Erythroblast (primary cell): ENCODE data around the gene TSHZ2.

Experiments used
- GATA1 ChIP-seq: IDR thresholded peaks from 2 replicates; pipeline ENCODE4 v1.6.1; 2011; ENCODE audit warnings: low read depth, mild to moderate bottlenecking, control low read depth, low read length, moderate library complexity
- POLR2A ChIP-seq: IDR thresholded peaks from 2 replicates; pipeline ENCODE4 v1.6.1; 2011; ENCODE audit warnings: mild to moderate bottlenecking, low read length

DNA sequence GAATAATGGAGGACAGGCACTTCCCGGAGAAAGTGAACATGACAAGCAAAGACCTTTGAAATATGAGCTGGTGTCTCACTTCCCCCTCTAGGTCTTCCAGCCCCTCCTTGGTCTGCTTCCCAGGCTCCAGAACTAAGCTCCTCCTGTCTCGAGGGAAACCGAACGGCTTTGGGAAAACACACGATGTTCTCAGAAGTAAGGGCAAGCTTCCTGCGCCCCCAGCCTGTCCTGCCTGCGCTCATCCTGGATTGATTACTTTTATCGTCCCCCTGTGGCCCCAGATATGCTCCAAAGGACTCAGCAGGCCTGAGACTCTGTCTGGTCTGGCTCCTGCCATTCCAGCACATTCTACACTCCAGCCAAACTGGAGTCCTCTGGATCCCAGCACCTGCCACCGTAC, 538.1 kb downstream of the TSHZ2 start:
- TF ChIP-seq POLR2A (no peak), GATA1 (no peak)
